C4-2B (cell line): Measurements from ENCODE around the gene PYGO1.
"Not testable (repeated sequence)": the region's sequence is repeated elsewhere in the genome, so short reads cannot be mapped to it uniquely, and the experiment has no call there.

Source experiments
- H3K27ac ChIP-seq: fragments of 450-650 bp; 2 replicates; pipeline ENCODE4 v1.5.1; 2017
- CTCF ChIP-seq: fragments of 450-650 bp; conservative IDR thresholded peaks from 2 replicates; pipeline ENCODE4 v1.5.1; 2017; ENCODE audit warnings: mild to moderate bottlenecking
- ZFX ChIP-seq: fragments of 450-650 bp; IDR thresholded peaks from 2 replicates; pipeline ENCODE4 v1.6.1; 2017

Gene PYGO1

DNA sequence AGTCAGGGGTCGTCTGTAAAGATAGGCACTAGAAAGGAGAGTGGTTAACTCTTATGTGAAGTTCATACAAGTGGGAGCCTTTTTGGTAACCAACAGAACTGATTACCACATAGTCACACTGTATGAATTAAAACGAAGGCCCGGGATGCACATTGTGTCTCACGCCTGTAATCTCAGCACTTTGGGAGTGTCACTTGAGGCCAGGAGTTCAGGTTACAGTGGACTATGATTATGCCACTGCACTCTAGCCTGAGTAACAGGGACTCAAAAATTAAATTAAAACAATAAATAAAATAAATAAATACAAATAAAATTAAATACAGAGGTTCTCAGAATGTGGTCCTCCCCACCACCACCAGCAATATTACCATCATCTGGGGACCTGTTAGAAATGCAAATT lies 80.6 kb downstream of the PYGO1 start:
- no peak for TF ChIP-seq CTCF
- H3K27ac ChIP-seq, result no peak overlapping the region

DNA sequence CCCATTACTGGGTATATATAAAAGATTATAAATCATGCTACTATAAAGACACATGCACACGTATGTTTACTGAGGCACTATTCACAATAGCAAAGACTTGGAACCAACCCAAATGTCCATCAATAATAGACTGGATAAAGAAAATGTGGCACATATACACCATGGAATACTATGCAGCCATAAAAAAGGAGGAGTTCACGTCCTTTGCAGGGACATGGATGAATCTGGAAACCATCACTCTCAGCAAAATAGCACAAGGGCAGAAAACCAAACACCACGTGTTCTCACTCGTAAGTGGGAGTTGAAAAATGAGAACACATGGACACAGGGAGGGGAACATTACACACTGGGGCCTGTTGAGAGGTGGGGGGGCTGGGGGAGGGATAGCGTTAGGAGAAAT lies 82.7 kb downstream of the PYGO1 start:
- not testable (repeated sequence) for H3K27ac ChIP-seq

DNA sequence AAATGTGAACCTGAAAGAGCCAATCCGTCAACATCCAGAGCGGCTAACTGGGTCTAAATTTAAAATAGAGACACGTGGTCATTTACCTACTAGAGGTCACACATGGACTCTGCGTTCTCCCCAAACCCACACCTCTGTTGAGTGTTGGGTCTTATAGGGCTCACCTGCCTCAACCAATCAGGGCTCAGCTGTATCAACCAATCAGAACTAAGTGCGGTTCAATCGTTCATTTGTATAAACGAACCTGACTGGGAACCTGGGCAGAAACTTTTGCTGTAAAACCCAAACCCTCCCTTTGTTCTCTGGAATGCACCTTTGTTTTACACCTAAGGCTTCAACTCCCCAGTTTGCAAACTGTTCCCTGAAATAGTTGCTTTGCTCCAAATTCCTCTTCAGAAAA lies 89.0 kb downstream of the PYGO1 start:
- no peak overlapping the region; the same call in 1 of the 2 replicates for H3K27ac ChIP-seq
- TF ChIP-seq CTCF (no peak), ZFX (no peak)

- H3K27ac ChIP-seq, result peak overlapping the region; percentile 42
These were observed 89.8 kb downstream of the PYGO1 start for GRCh38 chr15:55498109-55498938.

DNA sequence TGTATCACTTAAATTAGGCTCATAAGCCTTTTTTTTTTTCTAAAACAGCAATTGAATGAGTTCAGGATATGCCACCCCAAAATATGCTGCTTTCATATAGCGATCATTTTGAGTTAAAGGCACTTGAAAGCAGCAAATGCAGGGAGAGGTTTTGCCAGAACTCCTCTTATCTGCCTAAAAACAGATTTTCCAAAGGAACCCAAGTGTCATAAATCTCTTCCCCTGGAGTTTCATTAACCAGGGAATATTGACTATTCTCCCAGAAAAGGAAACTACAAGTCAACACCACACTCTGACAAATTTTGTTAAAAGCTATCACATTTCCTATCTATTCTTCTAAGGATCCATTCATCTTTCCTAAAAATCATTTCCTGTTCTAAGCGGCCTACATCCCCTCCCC lies 91.4 kb downstream of the PYGO1 start:
- TF ChIP-seq ZFX (no peak), CTCF (no peak)

DNA sequence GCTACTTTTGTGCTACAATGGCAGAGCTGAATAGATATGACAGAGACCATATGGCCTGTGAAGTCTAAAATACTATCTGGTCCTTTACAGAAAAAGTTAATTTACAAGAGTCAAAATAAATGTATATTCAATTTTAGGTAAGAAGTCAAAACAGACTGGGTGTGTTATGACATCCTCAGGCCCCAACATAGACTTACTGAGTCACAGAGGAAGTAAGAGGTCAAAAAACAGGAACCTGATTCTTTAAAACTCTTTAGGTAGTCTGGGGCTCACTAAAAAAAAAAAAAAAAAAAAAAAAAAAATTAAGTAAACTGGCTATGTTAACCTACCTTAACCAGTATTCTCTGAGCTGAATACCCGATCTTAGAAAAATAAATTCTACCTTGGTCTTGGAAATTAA lies 93.2 kb downstream of the PYGO1 start:
- H3K27ac ChIP-seq, result no peak overlapping the region
- TF ChIP-seq CTCF (no peak), ZFX (no peak)

More for the DNA sequence above, 91.4 kb downstream of the PYGO1 start:
- no peak overlapping the region for H3K27ac ChIP-seq

DNA sequence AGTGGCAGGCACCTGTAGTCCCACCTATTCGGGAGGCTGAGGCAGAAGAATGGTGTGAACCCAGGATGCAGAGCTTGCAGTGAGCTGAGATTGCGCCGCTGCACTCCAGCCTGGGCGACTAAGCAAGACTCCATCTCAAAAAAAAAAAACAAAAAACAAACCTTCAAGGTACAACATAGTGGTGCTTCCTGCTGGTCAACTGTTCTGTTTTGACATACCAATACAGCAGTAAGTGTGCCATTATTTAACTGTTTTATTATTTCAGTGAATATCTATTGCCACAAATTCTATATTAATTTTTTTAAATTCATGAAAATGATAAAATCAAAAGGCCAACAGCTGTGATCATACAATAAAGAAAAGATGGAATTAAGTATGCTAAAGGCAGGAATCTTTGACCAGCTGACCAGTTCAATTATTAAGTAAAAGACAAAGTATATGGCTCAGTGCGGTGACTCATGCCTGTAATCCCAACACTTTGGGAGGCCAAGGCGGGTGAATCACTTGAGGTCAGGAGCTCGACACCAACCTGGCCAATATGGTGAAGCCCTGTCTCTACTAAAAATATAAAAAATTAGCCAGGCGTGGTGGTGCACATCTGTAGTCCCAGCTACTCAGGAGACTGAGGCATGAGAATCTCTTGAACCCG lies 99.1 kb downstream of the PYGO1 start:
- not testable (repeated sequence) for H3K27ac ChIP-seq
